HG03095 (cell line): ENCODE results near the gene OR51S1.
"Not testable (repeated sequence)": the region's sequence is repeated elsewhere in the genome, so short reads cannot be mapped to it uniquely, and the experiment has no call there.

Source experiments
- ATAC-seq: cut with Tn5 transposase; IDR thresholded peaks from one replicate; pipeline ENCODE4 v1.9.1; 2021; ENCODE audit warnings: moderate library complexity; ENCODE audit not compliant: unreplicated experiment

OR51S1 gene

DNA sequence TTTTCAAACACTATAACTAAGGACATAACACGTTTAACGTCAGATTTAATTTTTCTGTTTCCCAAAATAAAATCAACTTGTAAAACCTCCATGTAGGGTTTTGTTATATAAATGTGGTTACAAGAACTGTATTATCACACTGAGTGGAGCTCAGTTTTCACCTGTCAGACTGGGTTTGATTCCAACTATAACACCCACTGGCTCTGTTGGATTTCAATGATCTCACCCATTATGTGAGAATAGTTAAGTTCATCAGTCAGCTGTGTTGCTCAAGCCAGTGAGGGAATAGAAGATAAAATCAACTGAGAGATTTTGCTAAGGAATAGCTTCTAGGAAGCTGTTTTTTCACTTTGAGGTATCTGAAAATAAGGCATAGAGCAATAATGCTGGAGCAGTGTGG, 39.8 kb downstream of the OR51S1 start:
- ATAC-seq, result no peak

DNA sequence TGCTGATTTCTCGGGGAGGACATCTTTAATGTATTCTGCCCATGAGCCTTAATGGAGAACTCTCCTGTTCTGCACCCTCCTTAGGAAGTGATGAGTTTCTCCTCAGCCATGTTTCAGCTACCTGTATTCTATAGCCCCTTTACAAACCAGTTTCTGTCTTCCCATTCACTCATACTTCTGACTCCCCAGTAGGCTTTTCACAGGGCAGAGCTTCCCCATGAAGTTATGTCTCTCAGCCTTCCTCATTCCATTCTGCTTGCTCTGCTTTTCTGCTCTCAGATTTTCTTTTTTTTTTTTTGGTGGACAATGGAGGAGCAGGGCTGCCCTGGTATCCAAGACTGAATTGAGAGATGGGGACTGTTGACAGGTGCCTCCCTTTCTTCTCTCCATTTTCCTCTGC, 40.5 kb downstream of the OR51S1 start:
- no peak for ATAC-seq

DNA sequence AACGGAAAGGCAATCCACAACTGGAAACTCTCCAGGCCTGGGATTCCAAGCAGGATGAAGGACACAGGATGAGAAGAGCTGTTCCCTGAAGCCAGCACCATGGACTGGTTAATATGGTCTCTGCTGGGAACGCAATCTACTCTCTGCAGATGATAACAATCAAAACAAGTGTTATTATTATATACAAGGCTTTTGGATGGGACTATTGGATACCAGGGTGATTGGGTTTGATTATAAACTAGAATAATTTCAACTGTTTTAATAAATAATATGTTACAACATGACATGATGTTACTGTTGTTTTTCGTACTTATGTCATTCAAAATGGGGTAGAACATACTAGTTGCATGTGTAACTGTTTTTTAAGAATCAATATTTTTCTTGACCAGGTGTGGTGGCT, 44.7 kb downstream of the OR51S1 start, which contains the start of gene OR52R1:
OR52R1 (minus strand) TSS at position 101 of the 400 bp plus-strand sequence; CDS start at position 101, 0 bp downstream.
- ATAC-seq, result no peak

DNA sequence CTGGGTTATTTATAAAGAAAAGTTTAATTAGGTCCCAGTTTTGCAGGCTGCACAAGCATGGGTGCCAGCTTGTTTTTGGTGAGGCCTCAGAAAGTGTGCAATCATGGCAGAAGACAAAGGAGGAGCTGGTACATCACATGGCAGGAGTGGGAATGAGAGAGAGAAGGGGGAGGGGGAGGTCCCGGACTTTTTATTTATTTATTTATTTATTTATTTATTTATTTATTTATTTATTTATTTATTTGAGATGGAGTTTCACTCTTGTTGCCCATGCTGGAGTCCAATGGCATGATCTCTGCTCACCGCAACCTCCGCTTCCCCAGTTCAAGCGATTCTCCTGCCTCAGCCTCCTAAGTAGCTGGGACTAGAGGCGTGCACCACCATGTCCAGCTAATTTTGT, 47.7 kb downstream of the OR51S1 start:
- not testable (repeated sequence) for ATAC-seq

DNA sequence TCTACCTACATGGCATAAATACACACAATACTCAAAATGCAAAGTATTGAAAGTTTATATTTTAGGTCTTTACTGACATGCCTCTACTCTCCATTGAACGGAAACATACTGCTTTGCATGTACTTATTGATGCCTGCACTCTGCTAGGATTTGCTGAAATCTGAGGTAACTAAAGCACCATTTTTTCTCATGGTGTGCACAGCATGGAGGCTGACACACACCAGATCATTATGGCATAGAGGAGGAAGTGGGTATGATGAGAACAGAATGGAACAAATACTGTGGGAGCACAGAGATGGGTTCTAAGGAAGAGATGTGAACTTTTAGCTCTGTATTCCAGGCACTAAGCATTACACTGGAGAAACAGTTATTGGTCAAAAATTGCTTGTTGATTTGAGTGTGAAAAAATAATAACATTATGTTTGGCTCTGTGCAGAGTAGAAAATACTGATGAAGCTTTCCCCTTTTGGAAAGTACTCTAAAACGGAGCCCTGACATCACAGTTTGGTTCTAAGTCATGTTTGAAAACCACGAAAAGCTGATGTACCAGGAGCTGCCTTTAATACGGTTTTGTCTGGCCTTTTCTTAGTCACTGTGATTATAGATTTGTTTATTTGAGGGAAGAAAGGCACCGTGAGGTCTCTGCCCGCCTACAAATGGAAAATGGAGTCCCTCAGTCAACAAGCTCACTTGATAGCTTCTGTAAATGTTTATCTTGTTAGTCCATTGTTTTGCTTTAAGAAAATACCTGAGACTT, 50.4 kb downstream of the OR51S1 start:
- ATAC-seq, result no peak
